CD4-positive, alpha-beta T cell (primary cell): ENCODE measurements around the gene ZNF431. TPM values are rescaled to one million over a fixed set of nuclear protein-coding genes. Genes with fewer than 3 reads are reported as not detected.

Experiments
- ATAC-seq: fragments of 200-7000 bp; cut with Tn5 transposase; one replicate; pipeline ENCODE4 v1.10.0; 2022; ENCODE audit warnings: mild to moderate bottlenecking; ENCODE audit not compliant: poor library complexity
- CTCF ChIA-PET: fragments of 350-600 bp; sonication (Branson Sonifier 250); formaldehyde crosslinking; loops from one replicate; lab custom pipeline; 2021; ENCODE audit warnings: antibody characterized with exemption, inconsistent platforms; lab: Charles Lee
- POLR2A ChIA-PET: fragments of 350-600 bp; sonication (Branson Sonifier 250); formaldehyde crosslinking; loops from one replicate; lab custom pipeline; 2021; ENCODE audit warnings: antibody characterized with exemption, inconsistent platforms; lab: Charles Lee
- DNase-seq, 14 experiments: peaks; one replicate each; pipeline ENCODE4 v3.0.0-alpha.2; 2013 to 2020; ENCODE audit warnings: mixed read lengths in 2 of 14
- H3K27ac ChIP-seq, 2 donors: one replicate each; pipeline versions ENCODE4 v1.5.1 to v1.7.0; 2013; ENCODE audit warnings: low read length in 2 of 2, low read depth in 1 of 2, mild to moderate bottlenecking in 1 of 2
- H3K27me3 ChIP-seq, 2 experiments: 1 replicate in 1 of 2; 2 replicates in 1 of 2; pipeline versions ENCODE4 v1.6.1 to v1.7.0; 2013; ENCODE audit warnings: low read length in 2 of 2, control low read depth in 1 of 2, mild to moderate bottlenecking in 1 of 2, moderate library complexity in 1 of 2; ENCODE audit not compliant: insufficient read depth in 2 of 2, control insufficient read depth in 1 of 2
- H3K36me3 ChIP-seq: one replicate; pipeline ENCODE4 v1.6.1; 2013; ENCODE audit warnings: low read length, control low read depth; ENCODE audit not compliant: insufficient read depth
- H3K4me1 ChIP-seq: one replicate; pipeline ENCODE4 v1.6.1; 2013; ENCODE audit warnings: low read length, control low read depth; ENCODE audit not compliant: insufficient read depth
- H3K4me3 ChIP-seq: one replicate; pipeline ENCODE4 v1.5.1; 2013; ENCODE audit warnings: mild to moderate bottlenecking, low read length, moderate library complexity
- H3K9me3 ChIP-seq, 2 experiments: 1 replicate in 1 of 2; 2 replicates in 1 of 2; pipeline versions ENCODE4 v1.6.1 to v1.7.0; 2013; ENCODE audit warnings: low read length in 2 of 2, mild to moderate bottlenecking in 2 of 2, control low read depth in 1 of 2, moderate library complexity in 1 of 2; ENCODE audit not compliant: control insufficient read depth in 1 of 2, insufficient read depth in 1 of 2
- H3K27ac Mint-ChIP-seq: one replicate; pipeline ENCODE4 v1.8.0; 2020; ENCODE audit warnings: mixed read lengths
- H3K27me3 Mint-ChIP-seq: one replicate; pipeline ENCODE4 v1.8.0; 2021; ENCODE audit warnings: mixed read lengths
- H3K36me3 Mint-ChIP-seq: one replicate; pipeline ENCODE4 v1.8.0; 2021; ENCODE audit warnings: low read depth, mixed read lengths
- H3K4me1 Mint-ChIP-seq: one replicate; pipeline ENCODE4 v1.8.0; 2021; ENCODE audit warnings: low read depth, mixed read lengths
- H3K4me3 Mint-ChIP-seq: one replicate; pipeline ENCODE4 v1.8.0; 2020; ENCODE audit warnings: mild to moderate bottlenecking, mixed read lengths
- H3K9me3 Mint-ChIP-seq: one replicate; pipeline ENCODE4 v1.8.0; 2020; ENCODE audit warnings: mixed read lengths
- intact Hi-C, 2 experiments: fragments of 100-400 bp; cut with DNase I in 1 of 2; cut with micrococcal nuclease in 1 of 2; formaldehyde crosslinking; loops; one replicate each; pipeline versions ENCODE4 v1.15.1 to v1.9.0; 2023 to 2025; cut with DNase I, micrococcal nuclease
- polyA plus RNA-seq, 2 donors: library from polyadenylated mRNA; unstranded; fragments of 120-200 nt; gene quantifications; one replicate each; pipeline ENCODE4 v1.2.1, GENCODE V29; 2013
- total RNA-seq, 174 experiments: library from RNA in 2 of 174; stranded (reverse) in 2 of 174; gene quantifications; one replicate each; pipeline ENCODE4 v1.2.3 and lab custom pipeline; 2021 to 2026
- TF ChIP-seq, protein P1 (sequence below): fragments of 200-600 bp; IDR thresholded peaks from one replicate; pipeline ENCODE4 v1.8.0; 2022; ENCODE audit warnings: antibody characterized with exemption, mild to moderate bottlenecking

ZNF431 gene
- total RNA-seq (10 to 100 TPM; 24.6 to 25.9 TPM), total RNA-seq (lab: John Stamatoyannopoulos, UW) (27.8 to 145 (median 72.1) reads per million in 172 experiments)
- polyA plus RNA-seq (2013, experiment 1 of 2): 20.7 TPM
- polyA plus RNA-seq (2013, experiment 2 of 2): 23.4 TPM

- peak within 1 kb of the TSS; percentile 67 for H3K4me3 ChIP-seq
- ATAC-seq: peak; percentile 99
- H3K4me1 ChIP-seq: peaks cover 8% of the 10 kb centered on the region
- Mint-ChIP-seq H3K36me3 (peaks cover 50% of the 10 kb centered on the region), H3K4me1 (peaks cover 45% of the 10 kb centered on the region), H3K9me3 (no peaks in the 10 kb centered on the region), H3K27ac (peak within 1 kb of the TSS; percentile 91), H3K27me3 (no peaks in the 10 kb centered on the region), H3K4me3 (peak within 1 kb of the TSS; percentile 95)
- TF ChIP-seq, protein P1, sequence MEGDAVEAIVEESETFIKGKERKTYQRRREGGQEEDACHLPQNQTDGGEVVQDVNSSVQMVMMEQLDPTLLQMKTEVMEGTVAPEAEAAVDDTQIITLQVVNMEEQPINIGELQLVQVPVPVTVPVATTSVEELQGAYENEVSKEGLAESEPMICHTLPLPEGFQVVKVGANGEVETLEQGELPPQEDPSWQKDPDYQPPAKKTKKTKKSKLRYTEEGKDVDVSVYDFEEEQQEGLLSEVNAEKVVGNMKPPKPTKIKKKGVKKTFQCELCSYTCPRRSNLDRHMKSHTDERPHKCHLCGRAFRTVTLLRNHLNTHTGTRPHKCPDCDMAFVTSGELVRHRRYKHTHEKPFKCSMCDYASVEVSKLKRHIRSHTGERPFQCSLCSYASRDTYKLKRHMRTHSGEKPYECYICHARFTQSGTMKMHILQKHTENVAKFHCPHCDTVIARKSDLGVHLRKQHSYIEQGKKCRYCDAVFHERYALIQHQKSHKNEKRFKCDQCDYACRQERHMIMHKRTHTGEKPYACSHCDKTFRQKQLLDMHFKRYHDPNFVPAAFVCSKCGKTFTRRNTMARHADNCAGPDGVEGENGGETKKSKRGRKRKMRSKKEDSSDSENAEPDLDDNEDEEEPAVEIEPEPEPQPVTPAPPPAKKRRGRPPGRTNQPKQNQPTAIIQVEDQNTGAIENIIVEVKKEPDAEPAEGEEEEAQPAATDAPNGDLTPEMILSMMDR: no peak
- POLR2A ChIA-PET: interaction anchor here (0.6 to 2.2 kb wide), 23 partner anchors 18 to 1366 kb away, joined by 3 to 23 read pairs (median 6); partner anchors contain the start of genes ZNF100, ZNF257, ZNF429 and ZNF43
- no peaks in the 10 kb centered on the region for H3K27me3 ChIP-seq
- intact Hi-C loops: loop anchor here (2.0 to 10.0 kb wide), 8 partner anchors 59 to 713 kb away; partner anchors contain the start of genes ZNF430 (in 2 of the 2), ZNF493 (in 1 of the 2), ZNF66 (in 1 of the 2) and ZNF714 (in 1 of the 2)
- peaks cover 21% of the 10 kb centered on the region for H3K36me3 ChIP-seq
- CTCF ChIA-PET: interaction anchor here (0.5 to 0.9 kb wide), 2 partner anchors 365 to 1623 kb away, joined by 3 to 5 read pairs; no protein-coding TSS in a partner anchor
- peak; percentile 79 to 96 (median 84) for DNase-seq
- peak within 1 kb of the TSS; percentile 25 to 37 for H3K27ac ChIP-seq
- H3K9me3 ChIP-seq: no peaks in the 10 kb centered on the region
Observed at GRCh38 chr19:21141787-21142464, at the start of gene ZNF431. Gene ZNF431 (plus strand): TSS chr19:21142040. CDS start chr19:21142184, 144 bp downstream.

DNA sequence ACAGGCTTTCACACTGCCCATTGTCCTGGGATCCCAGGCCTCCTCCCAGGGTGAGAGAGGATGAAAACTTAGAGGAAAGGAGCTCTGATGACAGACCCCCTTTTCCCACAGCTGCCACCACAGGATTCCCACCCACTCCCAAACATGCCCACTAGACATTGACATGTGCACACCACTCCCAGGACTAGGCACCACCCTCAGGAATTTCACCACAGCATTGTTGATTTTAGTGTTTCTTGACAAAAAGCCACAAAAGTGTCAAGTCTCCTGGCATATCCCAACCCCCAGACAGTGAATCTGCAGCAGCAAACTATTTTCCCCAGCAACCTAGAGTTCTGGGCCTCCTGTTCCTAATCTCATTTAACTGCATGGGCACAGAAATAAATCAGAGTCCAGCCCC lies 49.7 kb upstream of the ZNF431 start:
- Histone ChIP-seq H3K4me3 (no peak overlapping the region), H3K9me3 (no peaks in the 10 kb centered on the region), H3K27ac (no peak overlapping the region), H3K27me3 (no peaks in the 10 kb centered on the region), H3K36me3 (no peaks in the 10 kb centered on the region), H3K4me1 (no peaks in the 10 kb centered on the region)
- ATAC-seq: no peak
- no peak overlapping the region for H3K4me3 Mint-ChIP-seq
- ChIA-PET CTCF (no interaction called here), POLR2A (no interaction called here)
- peaks cover 21% of the 10 kb centered on the region for H3K36me3 Mint-ChIP-seq
- H3K27me3 Mint-ChIP-seq: no peaks in the 10 kb centered on the region
- no peak overlapping the region for H3K27ac Mint-ChIP-seq
- no peak for DNase-seq
- no peaks in the 10 kb centered on the region for H3K4me1 Mint-ChIP-seq
- TF ChIP-seq, protein P1: no peak
- no peaks in the 10 kb centered on the region for H3K9me3 Mint-ChIP-seq
- intact Hi-C loops: no loop called here

DNA sequence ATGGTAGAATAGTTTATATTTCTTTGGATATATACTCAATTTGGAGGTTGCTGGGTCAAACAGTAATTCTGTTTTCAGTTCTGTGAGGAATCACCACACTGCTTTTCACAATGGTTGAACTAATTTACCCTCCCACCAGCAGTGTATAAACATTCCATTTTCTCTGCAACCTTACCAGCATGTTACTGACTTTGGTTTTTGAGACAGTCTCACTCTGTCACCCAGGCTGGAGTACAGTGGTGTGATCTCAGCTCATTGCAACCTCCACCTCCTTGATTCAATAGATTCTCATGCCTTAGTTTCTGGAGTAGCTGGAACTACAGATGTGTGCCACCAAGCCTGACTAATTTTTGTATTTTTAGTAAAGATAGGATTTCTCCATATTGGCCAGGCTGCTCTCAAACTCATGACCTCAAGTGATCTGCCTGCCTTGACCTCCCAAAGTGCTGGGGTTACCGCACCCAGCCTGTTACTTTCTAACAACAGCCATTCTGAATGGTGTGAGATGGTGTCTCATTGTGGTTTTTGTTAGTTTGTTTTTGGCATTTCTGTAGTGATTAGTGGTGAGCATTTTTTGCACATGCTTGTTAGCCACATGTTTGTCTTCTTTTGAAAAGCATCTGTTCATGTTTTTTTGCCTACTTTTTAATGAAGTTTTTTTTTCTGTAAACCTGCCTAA lies 47.4 kb upstream of the ZNF431 start:
- H3K36me3 ChIP-seq: peaks cover 3% of the 10 kb centered on the region
- no peaks in the 10 kb centered on the region for H3K4me1 ChIP-seq
- Mint-ChIP-seq H3K27me3 (no peaks in the 10 kb centered on the region), H3K4me3 (no peak overlapping the region), H3K9me3 (no peaks in the 10 kb centered on the region), H3K4me1 (no peaks in the 10 kb centered on the region), H3K27ac (no peak overlapping the region), H3K36me3 (peaks cover 32% of the 10 kb centered on the region)
- no peak overlapping the region for H3K4me3 ChIP-seq
- ATAC-seq (no peak), DNase-seq (no peak)
- no peak overlapping the region for H3K27ac ChIP-seq
- intact Hi-C loops: no loop called here
- ChIA-PET CTCF (no interaction called here), POLR2A (no interaction called here)
- no peaks in the 10 kb centered on the region for H3K27me3 ChIP-seq
- TF ChIP-seq, protein P1: no peak
- H3K9me3 ChIP-seq: no peaks in the 10 kb centered on the region
